ENCODE results near the gene FNBP1L.

The FNBP1L gene

DNA sequence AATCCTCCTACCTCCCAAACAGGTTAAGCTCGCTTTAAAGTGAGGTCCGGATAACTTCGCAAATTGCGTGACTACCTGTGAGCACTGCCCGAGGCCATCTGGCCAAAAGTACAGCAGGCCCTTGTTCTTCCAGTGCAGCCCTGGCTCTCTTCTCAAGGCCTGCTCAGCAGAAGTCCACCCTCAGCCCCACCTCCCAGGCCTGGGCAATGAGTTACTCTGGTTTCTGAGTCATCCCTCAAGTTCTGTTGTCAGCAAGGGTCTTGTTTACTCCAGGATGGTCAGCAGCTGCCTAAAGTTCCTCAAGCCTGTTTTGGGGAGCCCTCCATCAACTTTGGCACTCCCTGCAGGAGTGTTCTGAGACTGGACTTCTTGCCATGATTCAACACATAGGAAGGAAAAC, 132.0 kb downstream of the FNBP1L start:
- DNase-seq: peak; percentile 45
- H4K8ac ChIP-seq (ENCODE audit: low read depth, low read length): no peak overlapping the region
- H3K27me3 ChIP-seq (ENCODE audit: insufficient read depth, low read length, poor library complexity): no peaks in the 10 kb centered on the region
- H3K79me2 ChIP-seq (ENCODE audit: control insufficient read depth, insufficient read depth, low read length): no peaks in the 10 kb centered on the region
- no peak overlapping the region for H2BK120ac ChIP-seq (ENCODE audit: low read depth, low read length)
- no peak overlapping the region for H3K9ac ChIP-seq (ENCODE audit: low read length)
- H3K27ac ChIP-seq (ENCODE audit: low read depth, low read length): no peak overlapping the region
- H3K56ac ChIP-seq (ENCODE audit: low read length): no peak overlapping the region
- no peaks in the 10 kb centered on the region for H3K4me1 ChIP-seq (ENCODE audit: control insufficient read depth, low read depth, low read length)
- no peak overlapping the region for H2BK15ac ChIP-seq (replicated peaks; ENCODE audit: low read depth)
- H3K4me3 ChIP-seq (ENCODE audit: low read length): no peak overlapping the region
- H3K36me3 ChIP-seq (ENCODE audit: control insufficient read depth, insufficient read depth, low read length): peaks cover 47% of the 10 kb centered on the region
- H3K4me2 ChIP-seq (ENCODE audit: low read length): no peak overlapping the region
- H2AK5ac ChIP-seq (ENCODE audit: low read length): no peak overlapping the region
- H4K5ac ChIP-seq (ENCODE audit: low read length): no peak overlapping the region
- no CpG with 5 or more reads among the region's 5 CpGs for WGBS (ENCODE audit: extremely low coverage, insufficient coverage, low lambda C conversion rate)
- peaks cover 8% of the 10 kb centered on the region for H3K79me1 ChIP-seq (ENCODE audit: low read length)
- H2BK5ac ChIP-seq (ENCODE audit: low read length): no peak overlapping the region
- no peak overlapping the region for H3K4ac ChIP-seq (ENCODE audit: low read depth, low read length)
- H3K18ac ChIP-seq (ENCODE audit: low read length): no peak overlapping the region
- no peak overlapping the region for H3K23ac ChIP-seq (ENCODE audit: low read length)

DNA sequence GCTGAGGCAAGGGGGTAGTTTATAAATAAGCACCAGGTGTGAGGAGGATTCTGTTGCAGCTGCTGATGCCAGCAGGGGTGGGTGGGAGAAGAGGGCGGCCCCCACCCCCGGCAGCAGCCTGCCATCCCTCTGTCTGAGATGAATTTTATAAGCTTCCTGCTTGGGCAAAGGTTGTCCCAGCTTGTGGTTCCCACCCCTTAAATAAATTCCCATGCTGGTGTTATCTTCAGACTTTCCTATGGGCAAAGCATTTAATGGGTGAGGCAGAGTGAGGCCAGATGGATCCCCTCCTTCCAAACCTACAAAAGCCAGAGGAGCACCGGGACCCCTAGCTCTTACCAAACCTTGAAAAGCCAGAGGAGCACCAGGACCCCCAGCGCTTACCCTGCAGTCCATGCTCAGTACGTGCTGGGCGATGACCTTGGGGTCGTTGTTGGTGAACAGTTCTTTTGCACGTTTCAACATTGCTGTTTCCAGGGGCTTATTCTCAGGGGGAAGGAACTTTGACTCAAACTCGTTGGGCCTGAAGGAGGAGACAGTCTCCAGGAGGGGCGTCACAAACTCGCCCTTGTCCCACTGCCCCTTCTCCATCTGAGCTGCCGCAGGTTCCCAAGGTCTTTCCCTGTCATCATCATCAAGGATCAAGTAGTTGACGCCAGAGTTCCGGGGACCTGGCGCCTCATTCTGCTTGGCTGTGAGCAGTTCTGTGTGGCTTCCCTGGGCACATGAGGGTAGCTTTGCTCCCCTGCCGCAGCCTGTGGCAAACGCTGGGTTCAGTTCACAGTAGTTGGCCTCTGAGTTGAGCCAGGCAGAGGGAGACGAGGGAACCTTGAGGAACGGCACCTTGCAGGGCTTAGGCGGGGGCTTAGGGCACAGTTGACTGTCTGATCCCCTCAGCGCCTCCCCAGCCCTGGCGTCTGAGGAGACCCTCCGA, 134.3 kb downstream of the FNBP1L start:
- no peak overlapping the region for H3K56ac ChIP-seq (ENCODE audit: low read length)
- no peak overlapping the region for H2BK120ac ChIP-seq (ENCODE audit: low read depth, low read length)
- H3K79me1 ChIP-seq (ENCODE audit: low read length): peaks cover 11% of the 10 kb centered on the region
- H4K5ac ChIP-seq (ENCODE audit: low read length): no peak overlapping the region
- no peaks in the 10 kb centered on the region for H3K79me2 ChIP-seq (ENCODE audit: control insufficient read depth, insufficient read depth, low read length)
- no peak overlapping the region for H3K4me3 ChIP-seq (ENCODE audit: low read length)
- no peak overlapping the region for H3K27ac ChIP-seq (ENCODE audit: low read depth, low read length)
- H4K8ac ChIP-seq (ENCODE audit: low read depth, low read length): no peak overlapping the region
- DNase-seq: no peak
- no peak overlapping the region for H2BK5ac ChIP-seq (ENCODE audit: low read length)
- H3K9ac ChIP-seq (ENCODE audit: low read length): no peak overlapping the region
- H3K23ac ChIP-seq (ENCODE audit: low read length): no peak overlapping the region
- no peaks in the 10 kb centered on the region for H3K4me1 ChIP-seq (ENCODE audit: control insufficient read depth, low read depth, low read length)
- no peak overlapping the region for H3K18ac ChIP-seq (ENCODE audit: low read length)
- H2BK15ac ChIP-seq (replicated peaks; ENCODE audit: low read depth): no peak overlapping the region
- no peaks in the 10 kb centered on the region for H3K27me3 ChIP-seq (ENCODE audit: insufficient read depth, low read length, poor library complexity)
- peaks cover 42% of the 10 kb centered on the region for H3K36me3 ChIP-seq (ENCODE audit: control insufficient read depth, insufficient read depth, low read length)
- H3K4me2 ChIP-seq (ENCODE audit: low read length): no peak overlapping the region
- WGBS (ENCODE audit: extremely low coverage, insufficient coverage, low lambda C conversion rate): no CpG with 5 or more reads among the region's 23 CpGs
- H2AK5ac ChIP-seq (ENCODE audit: low read length): no peak overlapping the region
- H3K4ac ChIP-seq (ENCODE audit: low read depth, low read length): no peak overlapping the region

DNA sequence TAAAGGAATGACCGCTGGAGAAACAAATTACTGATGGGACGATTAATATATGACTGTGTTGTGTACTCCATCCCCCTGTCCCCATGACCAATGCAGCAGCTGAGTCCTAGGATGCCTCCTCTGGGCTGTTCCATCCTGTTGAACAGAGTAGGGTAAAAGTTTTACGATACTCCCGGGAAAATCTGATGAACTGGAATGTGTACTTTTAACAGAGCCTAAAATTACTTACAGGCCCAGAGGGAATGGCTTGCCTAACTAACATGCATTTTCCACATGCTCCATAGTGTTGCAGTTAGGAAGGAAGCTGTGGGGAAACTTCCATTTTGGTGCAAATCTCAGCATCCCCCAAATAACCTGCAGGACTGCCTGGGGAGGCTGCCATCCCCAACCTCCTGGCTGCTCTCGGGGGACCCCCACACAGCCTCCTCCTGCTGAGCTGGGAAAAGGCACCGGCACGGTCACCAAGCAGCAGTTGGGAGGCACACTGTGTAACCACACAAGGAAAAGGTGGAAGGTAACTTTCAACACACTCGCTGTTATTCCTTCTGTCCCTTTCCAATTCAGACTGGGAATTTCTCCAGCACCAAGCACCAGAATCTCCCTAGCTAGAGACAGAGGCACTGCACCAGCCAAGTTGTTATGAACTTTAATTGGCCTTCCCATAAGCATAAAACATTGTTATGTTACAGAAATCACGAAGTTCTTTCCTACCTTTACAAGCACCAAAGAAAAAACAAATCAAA, 136.5 kb downstream of the FNBP1L start:
- Histone ChIP-seq H3K9ac (ENCODE audit: low read length) (no peak overlapping the region), H3K79me2 (ENCODE audit: control insufficient read depth, insufficient read depth, low read length) (no peaks in the 10 kb centered on the region), H3K18ac (ENCODE audit: low read length) (no peak overlapping the region), H3K56ac (ENCODE audit: low read length) (no peak overlapping the region), H3K27ac (ENCODE audit: low read depth, low read length) (no peak overlapping the region), H3K27me3 (ENCODE audit: insufficient read depth, low read length, poor library complexity) (no peaks in the 10 kb centered on the region), H3K4me2 (ENCODE audit: low read length) (no peak overlapping the region), H2BK15ac (replicated peaks; ENCODE audit: low read depth) (no peak overlapping the region), H4K8ac (ENCODE audit: low read depth, low read length) (no peak overlapping the region), H3K23ac (ENCODE audit: low read length) (no peak overlapping the region), H3K79me1 (ENCODE audit: low read length) (peaks cover 14% of the 10 kb centered on the region), H2BK5ac (ENCODE audit: low read length) (no peak overlapping the region), H4K5ac (ENCODE audit: low read length) (no peak overlapping the region), H3K4me1 (ENCODE audit: control insufficient read depth, low read depth, low read length) (no peaks in the 10 kb centered on the region), H3K4me3 (ENCODE audit: low read length) (no peak overlapping the region), H3K36me3 (ENCODE audit: control insufficient read depth, insufficient read depth, low read length) (peaks cover 55% of the 10 kb centered on the region), H2AK5ac (ENCODE audit: low read length) (no peak overlapping the region), H2BK120ac (ENCODE audit: low read depth, low read length) (no peak overlapping the region), H3K4ac (ENCODE audit: low read depth, low read length) (no peak overlapping the region)
- WGBS (ENCODE audit: extremely low coverage, insufficient coverage, low lambda C conversion rate): no CpG with 5 or more reads among the region's 9 CpGs
- no peak for DNase-seq

DNA sequence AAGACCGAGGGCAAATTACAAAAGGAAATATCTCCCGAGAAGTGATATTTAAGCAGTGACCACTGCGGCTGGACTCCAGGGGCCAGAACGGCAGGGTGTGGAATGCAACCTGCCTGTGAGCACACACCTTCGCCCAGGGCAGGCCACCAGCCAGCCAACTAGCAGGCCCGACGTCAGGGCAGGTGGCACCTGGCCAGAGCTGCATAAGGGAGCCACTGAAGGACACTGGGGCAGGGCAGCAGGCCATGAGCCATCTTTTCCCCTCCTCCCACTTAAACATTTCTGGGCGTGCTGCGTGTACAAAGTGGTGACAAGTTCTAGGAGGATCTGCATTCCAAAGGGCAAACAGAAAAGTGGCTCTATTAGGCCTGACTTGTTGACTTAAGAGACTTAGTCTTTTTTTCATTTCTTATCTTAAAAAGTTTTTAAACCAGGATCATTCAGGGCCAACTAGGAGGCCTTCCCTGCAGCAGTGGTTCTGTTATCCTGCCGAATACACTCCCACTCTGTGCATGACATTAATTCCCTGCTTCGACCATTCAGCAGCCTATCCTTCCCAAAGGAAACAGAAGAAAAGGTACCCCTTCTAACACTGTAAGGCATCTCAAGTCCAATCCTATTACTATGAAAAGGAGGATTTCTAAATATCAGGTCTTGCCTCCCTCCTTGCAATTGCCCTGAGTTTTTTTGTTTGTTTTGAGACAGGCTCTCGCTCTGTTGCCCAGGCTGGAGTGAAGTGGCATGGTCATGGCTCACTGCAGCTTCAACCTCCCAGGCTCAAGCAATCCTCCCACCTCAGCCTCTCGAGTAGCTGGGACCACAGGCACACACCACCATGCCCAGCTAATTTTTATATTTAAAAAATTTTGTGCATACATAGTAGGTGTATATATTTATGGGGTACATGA, 137.4 kb downstream of the FNBP1L start:
- no peak overlapping the region for H4K8ac ChIP-seq (ENCODE audit: low read depth, low read length)
- H4K5ac ChIP-seq (ENCODE audit: low read length): no peak overlapping the region
- H3K23ac ChIP-seq (ENCODE audit: low read length): no peak overlapping the region
- no peak overlapping the region for H2BK120ac ChIP-seq (ENCODE audit: low read depth, low read length)
- WGBS (ENCODE audit: extremely low coverage, insufficient coverage, low lambda C conversion rate): no CpG with 5 or more reads among the region's 13 CpGs
- H2BK15ac ChIP-seq (replicated peaks; ENCODE audit: low read depth): no peak overlapping the region
- H3K4me3 ChIP-seq (ENCODE audit: low read length): no peak overlapping the region
- H3K56ac ChIP-seq (ENCODE audit: low read length): no peak overlapping the region
- H3K4me2 ChIP-seq (ENCODE audit: low read length): no peak overlapping the region
- peaks cover 12% of the 10 kb centered on the region for H3K79me1 ChIP-seq (ENCODE audit: low read length)
- H3K18ac ChIP-seq (ENCODE audit: low read length): no peak overlapping the region
- H3K36me3 ChIP-seq (ENCODE audit: control insufficient read depth, insufficient read depth, low read length): peaks cover 52% of the 10 kb centered on the region
- no peaks in the 10 kb centered on the region for H3K79me2 ChIP-seq (ENCODE audit: control insufficient read depth, insufficient read depth, low read length)
- DNase-seq: no peak
- no peaks in the 10 kb centered on the region for H3K4me1 ChIP-seq (ENCODE audit: control insufficient read depth, low read depth, low read length)
- no peak overlapping the region for H2AK5ac ChIP-seq (ENCODE audit: low read length)
- H3K9ac ChIP-seq (ENCODE audit: low read length): no peak overlapping the region
- H3K4ac ChIP-seq (ENCODE audit: low read depth, low read length): no peak overlapping the region
- no peak overlapping the region for H2BK5ac ChIP-seq (ENCODE audit: low read length)
- H3K27ac ChIP-seq (ENCODE audit: low read depth, low read length): no peak overlapping the region
- no peaks in the 10 kb centered on the region for H3K27me3 ChIP-seq (ENCODE audit: insufficient read depth, low read length, poor library complexity)

DNA sequence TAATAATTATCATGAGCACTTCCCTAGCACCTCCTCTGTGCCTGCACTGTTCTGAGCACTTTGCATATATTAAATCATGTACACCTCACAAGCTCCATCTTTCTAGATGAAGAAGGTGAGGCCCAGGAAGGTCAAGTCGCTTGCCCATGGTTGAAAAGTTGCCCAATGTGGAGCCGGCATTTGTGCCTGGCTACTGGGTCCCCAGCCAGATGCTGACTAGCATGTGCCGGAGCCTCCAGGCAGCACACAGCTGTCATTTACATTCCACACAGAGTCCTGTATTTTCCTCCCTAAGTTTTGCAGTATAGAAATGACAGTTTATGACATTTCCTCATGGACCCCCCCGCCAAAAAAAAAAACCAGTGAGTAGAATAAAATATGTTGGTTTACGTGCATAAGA, 139.4 kb downstream of the FNBP1L start:
- Histone ChIP-seq H3K4me3 (ENCODE audit: low read length) (no peak overlapping the region), H3K79me1 (ENCODE audit: low read length) (peaks cover 17% of the 10 kb centered on the region), H3K36me3 (ENCODE audit: control insufficient read depth, insufficient read depth, low read length) (peaks cover 46% of the 10 kb centered on the region), H2BK120ac (ENCODE audit: low read depth, low read length) (no peak overlapping the region), H3K56ac (ENCODE audit: low read length) (no peak overlapping the region), H3K4ac (ENCODE audit: low read depth, low read length) (no peak overlapping the region), H3K27me3 (ENCODE audit: insufficient read depth, low read length, poor library complexity) (no peaks in the 10 kb centered on the region), H2BK5ac (ENCODE audit: low read length) (no peak overlapping the region), H3K9ac (ENCODE audit: low read length) (no peak overlapping the region), H4K5ac (ENCODE audit: low read length) (no peak overlapping the region), H3K18ac (ENCODE audit: low read length) (no peak overlapping the region), H2BK15ac (replicated peaks; ENCODE audit: low read depth) (no peak overlapping the region), H3K27ac (ENCODE audit: low read depth, low read length) (no peak overlapping the region), H3K4me2 (ENCODE audit: low read length) (no peak overlapping the region), H3K4me1 (ENCODE audit: control insufficient read depth, low read depth, low read length) (no peaks in the 10 kb centered on the region), H3K23ac (ENCODE audit: low read length) (no peak overlapping the region), H3K79me2 (ENCODE audit: control insufficient read depth, insufficient read depth, low read length) (no peaks in the 10 kb centered on the region), H2AK5ac (ENCODE audit: low read length) (no peak overlapping the region), H4K8ac (ENCODE audit: low read depth, low read length) (no peak overlapping the region)
- WGBS (ENCODE audit: extremely low coverage, insufficient coverage, low lambda C conversion rate): no CpG with 5 or more reads among the region's 5 CpGs
- DNase-seq: no peak
